Left ventricle myocardium superior (tissue), 1 donor: ENCODE data around the gene TSEN54. TPM values are rescaled to one million over a fixed set of nuclear protein-coding genes. Genes with fewer than 3 reads are reported as not detected.

Source experiments
- ATAC-seq: fragments of 200-7000 bp; cut with Tn5 transposase; one replicate; pipeline ENCODE4 v1.9.1; 2020; ENCODE audit warnings: mild to moderate bottlenecking, moderate library complexity
- DNase-seq: peaks from one replicate; pipeline ENCODE4 v3.0.0-alpha.2; 2020
- intact Hi-C: fragments of 100-400 bp; cut with micrococcal nuclease; formaldehyde crosslinking; loops from one replicate; pipeline ENCODE4 v1.11.0; 2022
- microRNA-seq: library from miRNA; unstranded; fragments of <30 nt; microRNA quantifications from one replicate; pipeline ENCODE4 v1.2.0, GENCODE V29; 2020; ENCODE audit warnings: borderline number of aligned reads
- total RNA-seq: library from RNA; stranded (reverse); fragmentation: NEBNext Ultra II Directional; extraction: Animal tissue kit (Norgen Biotek cat#: 25700); gene quantifications from one replicate; pipeline ENCODE4 v1.2.1, GENCODE V29; 2021
- donor health status: DM: no; HTN: yes; CAD: no; lungs with severe emphysema.

The TSEN54 gene
- total RNA-seq, 1 donor from 2014 or later: 8.3 TPM

- intact Hi-C loops: no loop called here
- DNase-seq: no peak
- ATAC-seq: peak; percentile 65
These were observed 55.0 kb downstream of the TSEN54 start for GRCh38 chr17:75571197-75571884.

DNA sequence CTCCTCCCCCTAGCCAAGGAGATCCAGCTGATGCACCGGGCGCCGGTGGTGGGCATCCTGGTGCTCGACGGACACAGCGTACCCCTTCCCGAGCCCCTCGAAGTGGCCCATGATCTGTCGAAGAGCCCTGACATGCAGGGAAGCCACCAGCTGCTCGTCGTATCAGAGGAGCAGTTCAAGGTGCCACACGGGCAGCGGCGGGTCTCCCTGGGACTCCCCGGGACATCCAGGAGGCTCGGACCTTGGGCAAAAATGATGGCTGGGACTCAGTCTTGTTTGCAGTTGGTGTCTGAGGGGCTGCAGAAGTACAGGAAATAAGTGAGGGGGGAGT lies 55.5 kb downstream of the TSEN54 start:
- no peak for ATAC-seq
- DNase-seq: no peak
- intact Hi-C loops: no loop called here

GRCh38 chr17:75572713-75573539 lies 56.6 kb downstream of the TSEN54 start:
- no peak for DNase-seq

GRCh38 chr17:75573540-75573957 lies 57.2 kb downstream of the TSEN54 start:
- DNase-seq: no peak
- intact Hi-C loops: no loop called here
- ATAC-seq: no peak

More at GRCh38 chr17:75572713-75573539, 56.6 kb downstream of the TSEN54 start:
- no peak for ATAC-seq
- intact Hi-C loops: no loop called here

GRCh38 chr17:75573994-75574393 lies 57.7 kb downstream of the TSEN54 start:
- DNase-seq (no peak), ATAC-seq (no peak)
- intact Hi-C loops: no loop called here

Small RNA genes lying within 50 kb of the gene (microRNA-seq; reads per million reads assigned to microRNA genes)
- not detected for gene MIR6785

Other genes with a start within 250 kb of the TSEN54 start
- gene MIF4GD, start 245.3 kb upstream of the TSEN54 start, total RNA-seq: 15.4 TPM
- gene SLC25A19, start 227.1 kb upstream of the TSEN54 start, total RNA-seq: 23.0 TPM
- gene GRB2, start 110.8 kb upstream of the TSEN54 start, total RNA-seq: 84.2 TPM
- gene TMEM94, start 59.9 kb upstream of the TSEN54 start, total RNA-seq: 56.8 TPM
- gene CASKIN2, start 991 bp upstream of the TSEN54 start, total RNA-seq: 36.6 TPM
- 5.1 TPM for gene LLGL2, start 9.2 kb downstream of the TSEN54 start, total RNA-seq
- gene MYO15B, start 71.3 kb downstream of the TSEN54 start, total RNA-seq: 48.2 TPM
- gene SMIM5, start 116.9 kb downstream of the TSEN54 start, total RNA-seq: 15.8 TPM
- gene RECQL5, start 150.6 kb downstream of the TSEN54 start, total RNA-seq: 14.3 TPM
- 47.8 TPM for gene SAP30BP, start 150.8 kb downstream of the TSEN54 start, total RNA-seq
- gene ITGB4, start 204.9 kb downstream of the TSEN54 start, total RNA-seq: 8.8 TPM
- gene GALK1, start 248.7 kb downstream of the TSEN54 start, total RNA-seq: 20.2 TPM